GM18502 (cell line): ENCODE results near the gene SPECC1L.

ENCODE experiments used
- ATAC-seq: cut with Tn5 transposase; IDR thresholded peaks from one replicate; pipeline ENCODE4 v1.9.1; 2021; ENCODE audit warnings: mild to moderate bottlenecking; ENCODE audit not compliant: unreplicated experiment, poor library complexity

SPECC1L gene

GRCh38 chr22:24423519-24424000 lies 152.9 kb downstream of the SPECC1L start:
- no peak for ATAC-seq

GRCh38 chr22:24424001-24424900 lies 153.6 kb downstream of the SPECC1L start:
- no peak for ATAC-seq

- ATAC-seq, result no peak
Observed at GRCh38 chr22:24424901-24425775, 154.5 kb downstream of the SPECC1L start.

GRCh38 chr22:24426436-24426835 lies 155.8 kb downstream of the SPECC1L start:
- ATAC-seq, result no peak

- ATAC-seq, result no peak
Observed at GRCh38 chr22:24426851-24427499, 156.3 kb downstream of the SPECC1L start.

GRCh38 chr22:24427500-24428164 lies 157.0 kb downstream of the SPECC1L start, which contains the start of gene ADORA2A:
TSS of gene ADORA2A (plus strand) at chr22:24427599. CDS start at chr22:24433405, 5,806 bp downstream.
- peak; percentile 64 for ATAC-seq

GRCh38 chr22:24428751-24429410 lies 158.2 kb downstream of the SPECC1L start:
- ATAC-seq, result no peak

- ATAC-seq, result no peak
Observed at GRCh38 chr22:24429411-24430365, 159.1 kb downstream of the SPECC1L start.

- no peak for ATAC-seq
Observed at GRCh38 chr22:24430431-24431308, 160.0 kb downstream of the SPECC1L start.

- ATAC-seq, result no peak
Observed at GRCh38 chr22:24431309-24432034, 160.8 kb downstream of the SPECC1L start.

- no peak for ATAC-seq
Observed at GRCh38 chr22:24432059-24432853, 161.6 kb downstream of the SPECC1L start.

GRCh38 chr22:24433001-24433827 lies 162.6 kb downstream of the SPECC1L start:
- no peak for ATAC-seq

- peak; percentile 72 for ATAC-seq
Observed at GRCh38 chr22:24433828-24434470, 163.3 kb downstream of the SPECC1L start.

- ATAC-seq, result peak; percentile 55
Observed at GRCh38 chr22:24434471-24435322, 164.1 kb downstream of the SPECC1L start.
